BJ (cell line): ENCODE data around the gene MEIOSIN. TPM values are rescaled to one million over a fixed set of nuclear protein-coding genes. Genes with fewer than 3 reads are reported as not detected.

Experiments used
- CTCF ChIA-PET: fragments of 350-600 bp; formaldehyde crosslinking; extraction: SDS; loops from one replicate; lab custom pipeline; 2021; ENCODE audit warnings: antibody characterized with exemption, inconsistent platforms; lab: Yijun Ruan, JAX
- POLR2A ChIA-PET: fragments of 300-600 bp; sonication (Branson Sonifier 250); formaldehyde crosslinking; extraction: SDS; loops from one replicate; lab custom pipeline; 2021; ENCODE audit warnings: antibody characterized with exemption; lab: Charles Lee
- DNase-seq: peaks from one replicate; pipeline ENCODE4 v3.0.0-alpha.2; 2011; ENCODE audit warnings: low read depth
- H3K27me3 ChIP-seq: 2 replicates; pipeline ENCODE4 v1.6.0; 2011; ENCODE audit warnings: low read length; ENCODE audit not compliant: control insufficient read depth, insufficient read depth
- H3K36me3 ChIP-seq: 2 replicates; pipeline ENCODE4 v1.5.1; 2011; ENCODE audit warnings: low read length; ENCODE audit not compliant: control insufficient read depth, insufficient read depth
- H3K4me3 ChIP-seq: 2 replicates; pipeline ENCODE4 v1.5.1; 2011; ENCODE audit warnings: low read depth, mild to moderate bottlenecking, control low read depth, low read length
- CTCF ChIP-seq: IDR thresholded peaks from 2 replicates; pipeline ENCODE4 v1.5.1; 2011; ENCODE audit warnings: low read depth, mild to moderate bottlenecking, control low read depth, inconsistent platforms, low read length, moderate library complexity; ENCODE audit not compliant: insufficient read depth
- polyA plus RNA-seq: library from polyadenylated mRNA; depleted of rRNA; stranded (reverse); fragments of >200 nt; gene quantifications from 2 replicates; pipeline ENCODE4 v1.2.3, GENCODE V29; 2011

Gene MEIOSIN
- polyA plus RNA-seq, 1 experiment = not detected

GRCh38 chr19:45791744-45792469, 58.7 kb downstream of the MEIOSIN start:
- Histone ChIP-seq H3K27me3 (no peaks in the 10 kb centered on the region), H3K4me3 (peak overlapping the region; percentile 54), H3K36me3 (peaks cover 19% of the 10 kb centered on the region)
- ChIA-PET CTCF (interaction anchor here (1.7 to 3.3 kb wide), 4 partner anchors 10 to 99 kb away, joined by 8 to 18 read pairs (median 14); partner anchors contain the start of genes DMPK, QPCTL and SIX5), POLR2A (interaction anchor here (1.2 kb wide), 1 partner anchor 9 kb away, joined by 16 read pairs; the partner anchor contains the start of gene DMPK)
- TF ChIP-seq CTCF = no peak
- DNase-seq = no peak

- ChIA-PET POLR2A (interaction anchor here (0.6 to 1.2 kb wide), 4 partner anchors 10 to 107 kb away, joined by 3 to 16 read pairs (median 7); partner anchors contain the start of genes DMPK and SIX5), CTCF (interaction anchor here (0.6 to 3.3 kb wide), 7 partner anchors 10 to 1576 kb away, joined by 3 to 18 read pairs (median 8); partner anchors contain the start of genes DMPK, QPCTL and SIX5)
- Histone ChIP-seq H3K27me3 (no peaks in the 10 kb centered on the region), H3K36me3 (peaks cover 16% of the 10 kb centered on the region), H3K4me3 (peak within 1 kb of the TSS; percentile 54)
- no peak for TF ChIP-seq CTCF
- DNase-seq = peak; percentile 85
These were observed 59.4 kb downstream of the MEIOSIN start, which contains the start of gene DMWD for GRCh38 chr19:45792470-45793177. DMWD (minus strand) TSS chr19:45792845; CDS start chr19:45792756, 89 bp downstream.

GRCh38 chr19:45793178-45793564, 59.9 kb downstream of the MEIOSIN start:
- POLR2A ChIA-PET = interaction anchor here (0.6 to 1.2 kb wide), 4 partner anchors 10 to 108 kb away, joined by 3 to 16 read pairs (median 7); partner anchors contain the start of genes DMPK and SIX5
- CTCF ChIA-PET = interaction anchor here (0.7 to 3.3 kb wide), 6 partner anchors 11 to 100 kb away, joined by 3 to 18 read pairs (median 10); partner anchors contain the start of genes DMPK, QPCTL and SIX5
- Histone ChIP-seq H3K4me3 (no peak overlapping the region), H3K36me3 (peaks cover 14% of the 10 kb centered on the region), H3K27me3 (no peaks in the 10 kb centered on the region)
- no peak for DNase-seq
- no peak for TF ChIP-seq CTCF

GRCh38 chr19:45793876-45794275, 60.6 kb downstream of the MEIOSIN start:
- Histone ChIP-seq H3K27me3 (no peaks in the 10 kb centered on the region), H3K4me3 (no peak overlapping the region), H3K36me3 (peaks cover 9% of the 10 kb centered on the region)
- ChIA-PET CTCF (interaction anchor here (2.3 to 3.3 kb wide), 2 partner anchors 23 to 25 kb away, joined by 16 to 18 read pairs; partner anchors contain the start of gene SIX5), POLR2A (no interaction called here)
- DNase-seq = no peak
- no peak for TF ChIP-seq CTCF
